Mesangial cell (primary cell): Measurements from ENCODE around the gene PGBD5. TPM values are rescaled to one million over a fixed set of nuclear protein-coding genes. Genes with fewer than 3 reads are reported as not detected.

ENCODE experiments used
- total RNA-seq: library from RNA; depleted of rRNA; stranded (reverse); fragments of >200 nt; gene quantifications from 2 replicates; pipeline ENCODE4 v1.2.3, GENCODE V29; 2015

Gene PGBD5
- total RNA-seq = 1.3 and 1.6 TPM in 2 replicates

GRCh38 chr1:230426246-230427093 is at the start of gene PGBD5:
Gene PGBD5 (minus strand): TSS chr1:230426332. CDS start chr1:230425928, 404 bp downstream.

Other genes with a start within 250 kb of the PGBD5 start
- 15.2 and 17.2 TPM in 2 replicates for gene COG2, start 216.1 kb upstream of the PGBD5 start, total RNA-seq